ENCODE results near the gene GAREM1.
A peak's percentile ranks its signal among the peaks of the same experiment; 100 is the strongest.

GAREM1 gene

DNA sequence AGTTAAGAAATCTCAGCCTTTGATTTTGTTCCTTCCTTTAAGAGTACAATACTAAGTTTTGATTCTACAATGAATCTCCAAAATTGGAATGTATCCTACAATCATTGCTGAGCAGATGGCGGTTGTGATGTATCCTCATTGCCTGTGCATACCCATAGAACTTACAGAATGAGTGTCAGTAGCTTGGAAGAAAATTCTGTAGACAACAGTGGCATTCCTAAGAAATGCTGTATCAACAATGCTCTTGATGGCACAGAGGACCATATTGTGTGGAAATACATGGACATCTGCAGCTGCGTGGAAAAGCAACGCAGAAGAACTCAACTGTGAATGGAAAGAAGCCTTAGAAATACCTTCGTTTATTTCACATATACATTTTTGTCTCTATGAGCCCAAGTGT, 30.2 kb downstream of the GAREM1 start:
- TF ChIP-seq POLR2A (IDR thresholded peaks at IDR 0.05; ENCODE audit: extremely low read depth, insufficient read length) (no peak), MYC (IDR thresholded peaks at IDR 0.05; ENCODE audit: low read depth, low read length) (no peak)
- TF ChIP-seq, protein P1, sequence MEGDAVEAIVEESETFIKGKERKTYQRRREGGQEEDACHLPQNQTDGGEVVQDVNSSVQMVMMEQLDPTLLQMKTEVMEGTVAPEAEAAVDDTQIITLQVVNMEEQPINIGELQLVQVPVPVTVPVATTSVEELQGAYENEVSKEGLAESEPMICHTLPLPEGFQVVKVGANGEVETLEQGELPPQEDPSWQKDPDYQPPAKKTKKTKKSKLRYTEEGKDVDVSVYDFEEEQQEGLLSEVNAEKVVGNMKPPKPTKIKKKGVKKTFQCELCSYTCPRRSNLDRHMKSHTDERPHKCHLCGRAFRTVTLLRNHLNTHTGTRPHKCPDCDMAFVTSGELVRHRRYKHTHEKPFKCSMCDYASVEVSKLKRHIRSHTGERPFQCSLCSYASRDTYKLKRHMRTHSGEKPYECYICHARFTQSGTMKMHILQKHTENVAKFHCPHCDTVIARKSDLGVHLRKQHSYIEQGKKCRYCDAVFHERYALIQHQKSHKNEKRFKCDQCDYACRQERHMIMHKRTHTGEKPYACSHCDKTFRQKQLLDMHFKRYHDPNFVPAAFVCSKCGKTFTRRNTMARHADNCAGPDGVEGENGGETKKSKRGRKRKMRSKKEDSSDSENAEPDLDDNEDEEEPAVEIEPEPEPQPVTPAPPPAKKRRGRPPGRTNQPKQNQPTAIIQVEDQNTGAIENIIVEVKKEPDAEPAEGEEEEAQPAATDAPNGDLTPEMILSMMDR (IDR thresholded peaks at IDR 0.05; ENCODE audit: low read depth, low read length): no peak
- TF ChIP-seq, protein P2, sequence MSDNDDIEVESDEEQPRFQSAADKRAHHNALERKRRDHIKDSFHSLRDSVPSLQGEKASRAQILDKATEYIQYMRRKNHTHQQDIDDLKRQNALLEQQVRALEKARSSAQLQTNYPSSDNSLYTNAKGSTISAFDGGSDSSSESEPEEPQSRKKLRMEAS (IDR thresholded peaks at IDR 0.05; ENCODE audit: low read depth, low read length): no peak
- DNase-seq (ENCODE audit: low read depth): no peak
- no peak overlapping the region for H3K4me3 ChIP-seq (ENCODE audit: low read depth, low read length)

DNA sequence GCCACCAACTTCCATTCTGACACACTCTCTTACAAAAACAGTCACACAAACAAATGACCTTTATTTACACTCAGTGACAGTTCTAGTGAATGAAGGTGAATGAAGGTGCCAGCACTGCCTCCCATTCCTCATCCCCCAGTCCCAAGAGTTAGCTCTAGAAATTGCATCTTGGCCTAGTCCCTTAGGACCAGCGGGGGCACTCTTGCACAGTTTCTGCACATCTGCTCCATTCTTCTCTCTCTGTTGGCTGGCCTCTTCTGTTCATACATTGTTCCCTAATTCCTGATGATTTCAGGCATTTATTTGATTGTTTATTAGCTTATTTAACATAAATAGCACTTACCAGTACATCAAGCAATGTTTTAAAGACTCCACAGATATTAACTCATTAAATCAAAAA, 30.9 kb downstream of the GAREM1 start:
- DNase-seq (ENCODE audit: low read depth): peak; percentile 9
- H3K4me3 ChIP-seq (ENCODE audit: low read depth, low read length): no peak overlapping the region
- TF ChIP-seq, protein P1 (IDR thresholded peaks at IDR 0.05; ENCODE audit: low read depth, low read length): peak; percentile 44
- TF ChIP-seq MYC (IDR thresholded peaks at IDR 0.05; ENCODE audit: low read depth, low read length) (no peak), POLR2A (IDR thresholded peaks at IDR 0.05; ENCODE audit: extremely low read depth, insufficient read length) (no peak)
- TF ChIP-seq, protein P2 (IDR thresholded peaks at IDR 0.05; ENCODE audit: low read depth, low read length): no peak

DNA sequence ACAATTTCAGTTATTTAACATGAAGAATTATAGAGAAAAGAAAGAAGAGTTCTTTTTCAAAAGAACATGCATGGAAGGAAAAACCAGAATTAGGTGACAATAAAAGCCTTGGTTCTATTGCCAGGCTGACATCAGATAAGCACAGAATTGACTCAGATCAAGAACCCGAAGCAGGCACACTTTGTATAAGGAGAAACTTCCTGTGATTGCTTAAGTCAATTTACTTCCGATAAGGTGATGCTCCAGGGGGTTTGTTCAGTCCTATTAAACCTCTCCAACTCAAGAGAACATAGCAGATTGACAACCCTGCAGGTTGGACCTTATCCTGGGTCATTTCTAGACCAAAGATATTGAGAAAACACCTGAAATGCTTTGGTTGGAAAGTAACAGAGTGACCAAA, 31.4 kb downstream of the GAREM1 start:
- DNase-seq (ENCODE audit: low read depth): no peak
- H3K4me3 ChIP-seq (ENCODE audit: low read depth, low read length): no peak overlapping the region
- TF ChIP-seq MYC (IDR thresholded peaks at IDR 0.05; ENCODE audit: low read depth, low read length): no peak
- TF ChIP-seq POLR2A (IDR thresholded peaks at IDR 0.05; ENCODE audit: extremely low read depth, insufficient read length): no peak
- TF ChIP-seq, protein P2 (IDR thresholded peaks at IDR 0.05; ENCODE audit: low read depth, low read length): no peak
- TF ChIP-seq, protein P1 (IDR thresholded peaks at IDR 0.05; ENCODE audit: low read depth, low read length): no peak

DNA sequence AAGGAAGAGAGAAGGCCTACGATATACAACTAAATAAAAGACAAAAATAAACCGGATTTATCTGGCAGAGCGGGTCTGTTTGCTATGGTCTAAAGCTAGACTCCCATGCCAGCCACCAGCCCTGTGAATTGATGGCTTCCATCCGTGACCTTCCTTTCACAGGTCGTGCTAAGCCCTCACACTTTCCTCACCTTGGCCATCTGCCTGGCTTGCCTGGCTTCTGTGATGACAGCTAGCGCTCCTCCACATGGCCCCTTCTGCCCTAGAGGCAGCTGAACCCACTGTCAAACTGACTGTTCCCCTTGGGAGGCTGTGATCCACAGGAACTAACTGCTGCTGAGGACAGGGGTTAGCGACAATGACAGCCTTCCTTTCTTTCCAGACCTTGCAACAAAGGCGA, 32.5 kb downstream of the GAREM1 start:
- no peak for TF ChIP-seq MYC (IDR thresholded peaks at IDR 0.05; ENCODE audit: low read depth, low read length)
- no peak for TF ChIP-seq POLR2A (IDR thresholded peaks at IDR 0.05; ENCODE audit: extremely low read depth, insufficient read length)
- TF ChIP-seq, protein P2 (IDR thresholded peaks at IDR 0.05; ENCODE audit: low read depth, low read length): no peak
- TF ChIP-seq, protein P1 (IDR thresholded peaks at IDR 0.05; ENCODE audit: low read depth, low read length): no peak
- DNase-seq (ENCODE audit: low read depth): no peak
- no peak overlapping the region for H3K4me3 ChIP-seq (ENCODE audit: low read depth, low read length)

DNA sequence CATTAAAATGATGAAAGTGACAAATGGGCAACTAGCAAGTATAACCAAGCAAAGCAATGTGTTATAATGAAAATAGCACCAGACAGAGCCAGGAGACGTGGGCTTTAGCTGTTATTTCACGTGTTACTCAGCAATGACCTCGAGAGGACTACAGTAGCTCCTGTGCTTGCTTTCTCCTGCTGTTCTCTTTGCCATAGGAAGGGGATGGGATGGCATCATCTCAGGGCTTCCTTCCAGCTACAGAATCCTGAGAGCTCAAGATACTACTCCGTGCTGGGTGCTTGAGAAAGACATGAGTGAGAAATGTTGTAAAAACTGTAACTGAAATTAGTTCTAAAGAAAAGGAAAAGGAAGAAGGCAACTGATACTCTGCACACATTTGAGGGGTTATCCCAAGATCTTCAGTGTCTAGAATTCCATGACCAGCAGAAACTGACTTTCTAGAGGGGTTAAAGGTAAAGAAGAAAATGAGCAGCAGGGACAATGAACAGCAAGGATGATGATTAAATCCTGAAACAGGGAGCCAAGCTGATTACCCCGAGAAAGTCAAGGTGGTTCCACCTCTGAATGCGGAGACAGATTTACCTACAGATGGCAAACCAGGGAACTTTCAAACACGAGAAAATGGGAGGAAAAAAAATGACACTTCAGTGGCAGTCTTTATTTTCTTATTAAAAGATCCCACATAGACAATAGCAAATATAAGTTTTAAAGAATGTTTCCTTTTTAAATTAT, 33.4 kb downstream of the GAREM1 start:
- H3K4me3 ChIP-seq (ENCODE audit: low read depth, low read length): no peak overlapping the region
- TF ChIP-seq MYC (IDR thresholded peaks at IDR 0.05; ENCODE audit: low read depth, low read length): no peak
- TF ChIP-seq, protein P1 (IDR thresholded peaks at IDR 0.05; ENCODE audit: low read depth, low read length): no peak
- TF ChIP-seq, protein P2 (IDR thresholded peaks at IDR 0.05; ENCODE audit: low read depth, low read length): no peak
- TF ChIP-seq POLR2A (IDR thresholded peaks at IDR 0.05; ENCODE audit: extremely low read depth, insufficient read length): no peak
- no peak for DNase-seq (ENCODE audit: low read depth)

All from NB4 (cell line).